Measurements from ENCODE around the gene SETD4.

DNA sequence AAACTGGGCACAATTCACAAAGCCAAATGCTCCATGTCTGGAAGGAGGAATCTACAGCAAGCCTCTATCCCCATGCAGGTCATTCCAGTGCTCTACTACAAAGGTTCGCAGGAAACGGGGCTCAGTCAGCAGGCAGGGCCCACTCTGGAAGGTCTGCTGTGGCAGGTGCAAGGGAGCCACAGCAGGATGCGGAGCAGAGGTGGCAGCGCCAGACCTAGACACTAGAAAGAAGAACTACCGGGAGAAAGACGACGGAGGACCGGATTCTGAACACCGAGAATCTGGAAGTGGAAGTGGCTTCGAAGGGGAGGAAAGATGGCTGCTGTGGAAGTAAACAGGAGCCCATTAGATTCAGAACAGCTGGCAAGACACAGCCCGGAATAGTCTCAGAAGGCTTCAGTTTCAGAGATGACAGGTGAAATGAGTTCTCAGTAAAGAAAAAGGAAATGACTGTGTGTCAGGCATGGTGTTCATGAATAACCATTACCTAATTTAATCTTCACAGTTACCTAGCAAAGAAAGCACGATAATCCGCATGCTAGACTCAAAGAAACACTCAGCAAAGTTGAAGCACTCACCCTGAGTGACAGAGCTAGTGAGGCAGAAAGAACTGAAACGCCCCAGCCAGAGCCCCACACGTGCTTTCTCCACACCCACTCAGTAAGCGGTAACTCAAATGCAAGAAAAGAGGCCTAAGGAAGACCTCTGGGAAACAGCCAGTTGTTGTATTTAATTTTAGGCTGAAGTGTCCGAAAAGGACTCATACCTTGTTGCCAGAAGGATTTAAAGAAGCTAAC lies 21.4 kb downstream of the SETD4 start:
- TF ChIP-seq USF2 (IDR thresholded peaks at IDR 0.05; ENCODE audit: low read length) = no peak
- no peak for TF ChIP-seq EZH2 (IDR thresholded peaks at IDR 0.05; ENCODE audit: low read depth, low read length, severe bottlenecking)
- TF ChIP-seq BACH1 (IDR thresholded peaks at IDR 0.05; ENCODE audit: low read length) = no peak
- no peak for TF ChIP-seq CTCF (IDR thresholded peaks at IDR 0.05; ENCODE audit: control extremely low read depth in 1 of 3, insufficient read depth in 1 of 3, low read depth in 1 of 3, low read length in 3 of 3)
